Suprapubic skin (tissue), 4 donors: ENCODE data around the gene SGF29. TPM values are rescaled to one million over a fixed set of nuclear protein-coding genes. Genes with fewer than 3 reads are reported as not detected.
A peak's percentile ranks its signal among the peaks of the same experiment; 100 is the strongest.
"Not testable (repeated sequence)": the region's sequence is repeated elsewhere in the genome, so short reads cannot be mapped to it uniquely, and the experiment has no call there.

Experiments
- DNase-seq, 2 donors: peaks; one replicate each; pipeline ENCODE4 v3.0.0-alpha.2; 2019; ENCODE audit warnings: low spot score in 2 of 2
- H3K27ac ChIP-seq: fragments of 200-600 bp; sonication (generic); one replicate; pipeline ENCODE4 v1.5.1; 2019
- H3K27me3 ChIP-seq: fragments of 200-600 bp; sonication (generic); one replicate; pipeline ENCODE4 v1.5.1; 2019
- H3K36me3 ChIP-seq: fragments of 200-600 bp; sonication (generic); one replicate; pipeline ENCODE4 v1.5.1; 2019
- H3K4me1 ChIP-seq: fragments of 200-600 bp; sonication (generic); one replicate; pipeline ENCODE4 v1.5.1; 2019
- H3K4me3 ChIP-seq: fragments of 200-600 bp; sonication (generic); one replicate; pipeline ENCODE4 v1.5.1; 2019; ENCODE audit warnings: mild to moderate bottlenecking
- H3K9me3 ChIP-seq: fragments of 200-600 bp; sonication (generic); one replicate; pipeline ENCODE4 v1.5.1; 2019
- CTCF ChIP-seq, 2 donors: fragments of 200-600 bp in 1 of 2; fragments of 450-650 bp in 1 of 2; sonication (generic) in 1 of 2; IDR thresholded peaks; one replicate each; pipeline ENCODE4 v1.5.1; 2016 to 2019; ENCODE audit warnings: antibody characterized with exemption in 2 of 2, mild to moderate bottlenecking in 1 of 2, moderate library complexity in 1 of 2
- EP300 ChIP-seq: sonication (generic); formaldehyde crosslinking; IDR thresholded peaks from one replicate; pipeline ENCODE4 v1.6.1; 2017; ENCODE audit warnings: antibody characterized with exemption
- POLR2A ChIP-seq, 2 donors: fragments of 450-650 bp; IDR thresholded peaks; one replicate each; pipeline ENCODE4 v1.6.1; 2017; ENCODE audit warnings: antibody characterized with exemption in 2 of 2, mild to moderate bottlenecking in 2 of 2, moderate library complexity in 2 of 2
- POLR2AphosphoS5 ChIP-seq, 3 donors: sonication (generic); formaldehyde crosslinking; IDR thresholded peaks; one replicate each; pipeline ENCODE4 v1.6.1; 2017; ENCODE audit warnings: antibody characterized with exemption in 3 of 3
- WGBS: methylation state at CpG from one replicate; pipeline ENCODE4 v1.1.5; 2018; 5-methylcytosine and 5-hydroxymethylcytosine counted together
- total RNA-seq, 4 donors: library from RNA; depleted of rRNA; stranded (reverse); fragments of >200 nt; gene quantifications; one replicate each; pipeline ENCODE4 v1.1.0, GENCODE V29; 2016

Gene SGF29
- total RNA-seq, 4 donors from 2014 or later = 20.2 to 36.1 (median 24.8) TPM

GRCh38 chr16:28542646-28543045, 11.1 kb upstream of the SGF29 start:
- no peak for DNase-seq
- WGBS = 80% methylated on average over 7 of the region's 7 CpGs
- peak overlapping the region; percentile 45 for H3K27ac ChIP-seq
- TF ChIP-seq EP300 = no peak
- no peak for TF ChIP-seq POLR2AphosphoS5 (IDR thresholded peaks at IDR 0.05)
- TF ChIP-seq CTCF (IDR thresholded peaks at IDR 0.05) = no peak
- H3K36me3 ChIP-seq = no peaks in the 10 kb centered on the region
- H3K27me3 ChIP-seq = no peaks in the 10 kb centered on the region
- H3K4me1 ChIP-seq = peaks cover 41% of the 10 kb centered on the region
- no peaks in the 10 kb centered on the region for H3K9me3 ChIP-seq
- H3K4me3 ChIP-seq = no peak overlapping the region

GRCh38 chr16:28543072-28543471, 10.6 kb upstream of the SGF29 start:
- 38% methylated on average over 7 of the region's 7 CpGs for WGBS

GRCh38 chr16:28544998-28545397, 8.7 kb upstream of the SGF29 start:
- H3K4me1 ChIP-seq = peaks cover 23% of the 10 kb centered on the region
- 92% methylated on average over 3 of the region's 3 CpGs for WGBS
- H3K27me3 ChIP-seq = no peaks in the 10 kb centered on the region
- H3K27ac ChIP-seq = no peak overlapping the region
- DNase-seq = no peak
- no peaks in the 10 kb centered on the region for H3K36me3 ChIP-seq
- TF ChIP-seq EP300 (no peak), POLR2A (IDR thresholded peaks at IDR 0.05) (no peak), POLR2AphosphoS5 (IDR thresholded peaks at IDR 0.05) (no peak), CTCF (IDR thresholded peaks at IDR 0.05) (no peak)
- no peaks in the 10 kb centered on the region for H3K9me3 ChIP-seq
- H3K4me3 ChIP-seq = no peak overlapping the region

More at GRCh38 chr16:28543072-28543471, 10.6 kb upstream of the SGF29 start:
- H3K4me3 ChIP-seq = no peak overlapping the region
- no peaks in the 10 kb centered on the region for H3K9me3 ChIP-seq
- DNase-seq = no peak
- H3K4me1 ChIP-seq = peaks cover 36% of the 10 kb centered on the region
- H3K36me3 ChIP-seq = no peaks in the 10 kb centered on the region
- no peaks in the 10 kb centered on the region for H3K27me3 ChIP-seq
- no peak for TF ChIP-seq CTCF (IDR thresholded peaks at IDR 0.05)
- peak overlapping the region; percentile 45 for H3K27ac ChIP-seq

GRCh38 chr16:28545964-28546363, 7.8 kb upstream of the SGF29 start:
- H3K36me3 ChIP-seq, H3K4me3 ChIP-seq, H3K9me3 ChIP-seq, DNase-seq, H3K27ac ChIP-seq, H3K27me3 ChIP-seq: not testable (repeated sequence)
- H3K4me1 ChIP-seq = peaks cover 20% of the 10 kb centered on the region
- WGBS = 92% methylated on average over 7 of the region's 7 CpGs

- DNase-seq = no peak
- no peaks in the 10 kb centered on the region for H3K9me3 ChIP-seq
These were observed 7.1 kb upstream of the SGF29 start for GRCh38 chr16:28546626-28547025.

More at GRCh38 chr16:28546626-28547025, 7.1 kb upstream of the SGF29 start:
- Histone ChIP-seq H3K4me3 (no peak overlapping the region), H3K27me3 (no peaks in the 10 kb centered on the region), H3K36me3 (no peaks in the 10 kb centered on the region), H3K4me1 (peaks cover 20% of the 10 kb centered on the region), H3K27ac (no peak overlapping the region)
- WGBS = 79% methylated on average over 7 of the region's 7 CpGs
- TF ChIP-seq EP300 (no peak), POLR2A (IDR thresholded peaks at IDR 0.05) (no peak), POLR2AphosphoS5 (IDR thresholded peaks at IDR 0.05) (no peak), CTCF (IDR thresholded peaks at IDR 0.05) (no peak)
